Mucosa of rectum (tissue), 2 donors: ENCODE data around the gene SCFD1.

Source experiments
- H3K27ac ChIP-seq, 2 donors: one replicate each; pipeline ENCODE4 v1.7.0; 2013; ENCODE audit warnings: inconsistent platforms in 2 of 2, low read depth in 2 of 2, low read length in 2 of 2
- H3K27me3 ChIP-seq, 2 donors: one replicate each; pipeline ENCODE4 v1.7.0; 2013; ENCODE audit warnings: low read length in 2 of 2; ENCODE audit not compliant: control insufficient read depth in 2 of 2, insufficient read depth in 2 of 2
- H3K36me3 ChIP-seq, 2 donors: one replicate each; pipeline ENCODE4 v1.7.0; 2013; ENCODE audit warnings: low read length in 2 of 2; ENCODE audit not compliant: control insufficient read depth in 2 of 2, insufficient read depth in 2 of 2
- H3K4me1 ChIP-seq, 2 donors: one replicate each; pipeline ENCODE4 v1.7.0; 2013; ENCODE audit warnings: low read length in 2 of 2, mild to moderate bottlenecking in 1 of 2; ENCODE audit not compliant: control insufficient read depth in 2 of 2, insufficient read depth in 2 of 2
- H3K4me3 ChIP-seq, 2 donors: one replicate each; pipeline ENCODE4 v1.7.0; 2013; ENCODE audit warnings: low read length in 2 of 2
- H3K9ac ChIP-seq, 2 donors: one replicate each; pipeline ENCODE4 v1.7.0; 2013; ENCODE audit warnings: low read length in 2 of 2, low read depth in 1 of 2, mild to moderate bottlenecking in 1 of 2
- H3K9me3 ChIP-seq, 2 donors: one replicate each; pipeline ENCODE4 v1.7.0; 2013; ENCODE audit warnings: low read length in 2 of 2; ENCODE audit not compliant: control insufficient read depth in 2 of 2
- donor health status: healthy.
- donor health status: Normal muscosa, but diverticular disease.

The SCFD1 gene

GRCh38 chr14:30737916-30738315 lies 115.8 kb downstream of the SCFD1 start:
- no peak overlapping the region for H3K4me3 ChIP-seq
- H3K27ac ChIP-seq: no peak overlapping the region
- no peaks in the 10 kb centered on the region for H3K9me3 ChIP-seq
- H3K36me3 ChIP-seq: peaks cover 12 to 24% of the 10 kb centered on the region in 2 donors
- H3K4me1 ChIP-seq: no peaks in the 10 kb centered on the region
- no peaks in the 10 kb centered on the region for H3K27me3 ChIP-seq
- H3K9ac ChIP-seq: no peak overlapping the region

GRCh38 chr14:30738978-30739377 lies 116.9 kb downstream of the SCFD1 start:
- Histone ChIP-seq H3K27ac (no peak overlapping the region), H3K36me3 (peaks cover 7 to 18% of the 10 kb centered on the region in 2 donors), H3K9me3 (no peaks in the 10 kb centered on the region), H3K27me3 (no peaks in the 10 kb centered on the region), H3K4me3 (no peak overlapping the region), H3K4me1 (no peaks in the 10 kb centered on the region), H3K9ac (no peak overlapping the region)

GRCh38 chr14:30748343-30748742 lies 126.2 kb downstream of the SCFD1 start:
- Histone ChIP-seq H3K36me3 (no peaks in the 10 kb centered on the region), H3K27ac (no peak overlapping the region), H3K9ac (no peak overlapping the region), H3K4me3 (no peak overlapping the region), H3K27me3 (no peaks in the 10 kb centered on the region), H3K9me3 (no peaks in the 10 kb centered on the region), H3K4me1 (no peaks in the 10 kb centered on the region)

- Histone ChIP-seq H3K27ac (no peak overlapping the region), H3K27me3 (no peaks in the 10 kb centered on the region), H3K9me3 (no peaks in the 10 kb centered on the region), H3K4me1 (no peaks in the 10 kb centered on the region), H3K36me3 (no peaks in the 10 kb centered on the region), H3K9ac (no peak overlapping the region), H3K4me3 (no peak overlapping the region)
Observed at GRCh38 chr14:30751646-30752416, 129.7 kb downstream of the SCFD1 start.

- no peaks in the 10 kb centered on the region for H3K4me1 ChIP-seq
- H3K4me3 ChIP-seq: no peak overlapping the region
- no peak overlapping the region for H3K9ac ChIP-seq
- no peaks in the 10 kb centered on the region for H3K27me3 ChIP-seq
- no peaks in the 10 kb centered on the region for H3K36me3 ChIP-seq
- no peaks in the 10 kb centered on the region for H3K9me3 ChIP-seq
- H3K27ac ChIP-seq: no peak overlapping the region
Observed at GRCh38 chr14:30753452-30753851, 131.3 kb downstream of the SCFD1 start.

- H3K27ac ChIP-seq: no peak overlapping the region
- no peaks in the 10 kb centered on the region for H3K9me3 ChIP-seq
- no peaks in the 10 kb centered on the region for H3K36me3 ChIP-seq
- H3K9ac ChIP-seq: no peak overlapping the region
- H3K4me3 ChIP-seq: no peak overlapping the region
- H3K4me1 ChIP-seq: peaks cover 7% of the 10 kb centered on the region in 2 donors
- no peaks in the 10 kb centered on the region for H3K27me3 ChIP-seq
Observed at GRCh38 chr14:30754778-30755177, 132.7 kb downstream of the SCFD1 start.

DNA sequence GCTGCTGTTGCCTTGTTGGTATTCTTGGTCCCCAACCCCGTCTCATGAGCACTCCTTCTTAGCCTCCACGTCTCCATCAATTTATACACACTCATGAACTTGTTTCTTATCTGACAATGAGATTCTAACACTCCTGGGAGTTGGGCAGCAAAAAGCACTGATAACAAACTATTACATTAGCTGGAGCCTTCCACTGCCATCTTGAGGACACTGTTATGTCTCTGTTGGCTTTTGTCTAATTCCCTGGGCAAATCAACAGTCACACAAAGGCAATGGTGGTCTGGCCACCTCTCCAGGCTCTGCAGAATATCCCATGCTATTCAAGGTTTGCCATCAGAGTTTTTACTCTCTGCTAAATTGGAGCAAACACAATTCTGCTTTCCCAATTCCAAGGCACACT lies 134.5 kb downstream of the SCFD1 start:
- Histone ChIP-seq H3K27me3 (no peaks in the 10 kb centered on the region), H3K27ac (no peak overlapping the region), H3K36me3 (no peaks in the 10 kb centered on the region), H3K9ac (no peak overlapping the region), H3K4me1 (peaks cover 9 to 10% of the 10 kb centered on the region in 2 donors), H3K9me3 (no peaks in the 10 kb centered on the region), H3K4me3 (no peak overlapping the region)

DNA sequence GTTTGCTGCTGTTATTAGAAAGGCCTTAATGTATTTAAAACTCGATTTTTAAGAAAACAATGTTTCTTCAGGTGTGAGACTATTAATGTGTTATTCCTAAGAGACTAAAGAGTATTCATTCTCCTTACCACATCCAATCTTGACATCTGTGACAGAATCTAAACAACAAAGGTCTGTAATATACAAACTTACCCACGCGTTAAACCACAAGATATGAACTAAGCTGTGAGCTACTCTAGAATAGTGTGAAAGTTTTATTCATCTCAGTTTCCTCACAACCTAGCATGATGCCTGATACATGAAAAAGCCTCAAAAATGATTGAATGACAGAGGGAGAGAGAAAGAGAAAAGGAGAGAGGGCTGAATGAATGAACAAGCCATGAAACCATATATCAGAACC lies 135.0 kb downstream of the SCFD1 start:
- Histone ChIP-seq H3K4me3 (no peak overlapping the region), H3K9me3 (no peaks in the 10 kb centered on the region), H3K36me3 (no peaks in the 10 kb centered on the region), H3K27me3 (no peaks in the 10 kb centered on the region), H3K4me1 (peaks cover 9 to 10% of the 10 kb centered on the region in 2 donors), H3K9ac (no peak overlapping the region), H3K27ac (no peak overlapping the region)

GRCh38 chr14:30759172-30760125 lies 137.3 kb downstream of the SCFD1 start:
- Histone ChIP-seq H3K4me1 (peaks cover 9 to 10% of the 10 kb centered on the region in 2 donors), H3K4me3 (no peak overlapping the region), H3K27me3 (no peaks in the 10 kb centered on the region), H3K9me3 (peaks cover 0 to 5% of the 10 kb centered on the region in 2 donors), H3K27ac (no peak overlapping the region), H3K36me3 (no peaks in the 10 kb centered on the region), H3K9ac (no peak overlapping the region)

DNA sequence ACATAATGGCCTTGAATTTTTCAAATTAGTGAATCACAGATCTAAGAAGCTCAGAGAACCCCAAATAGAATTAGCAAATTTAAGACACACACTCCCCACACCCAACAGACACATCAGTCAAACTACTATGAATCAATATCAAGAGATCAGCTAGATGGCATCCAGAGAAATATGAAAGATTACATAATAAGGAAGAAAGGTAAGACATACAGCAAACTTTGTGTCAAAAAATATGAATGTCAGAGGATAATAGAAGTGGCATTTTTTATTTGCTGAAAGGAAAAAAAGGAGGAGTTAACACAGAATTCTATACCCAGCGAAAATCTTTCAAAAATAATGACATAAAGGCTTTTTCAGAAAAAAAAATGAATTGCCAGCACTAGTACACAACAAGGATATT lies 141.8 kb downstream of the SCFD1 start:
- Histone ChIP-seq H3K27ac (no peak overlapping the region), H3K27me3 (no peaks in the 10 kb centered on the region), H3K9me3 (peaks cover 0 to 5% of the 10 kb centered on the region in 2 donors), H3K36me3 (no peaks in the 10 kb centered on the region), H3K4me1 (peaks cover 8% of the 10 kb centered on the region in 2 donors), H3K4me3 (no peak overlapping the region), H3K9ac (no peak overlapping the region)
